COLO668 (cell line): Measurements from ENCODE around the gene FAM187B.
A peak's percentile ranks its signal among the peaks of the same experiment; 100 is the strongest.

ENCODE experiments used
- DNase-seq: peaks from one replicate; lab custom pipeline; 2025; ENCODE audit not compliant: unreplicated experiment; lab: John Stamatoyannopoulos, UW

The FAM187B gene

GRCh38 chr19:35228177-35228930 lies at the start of gene FAM187B:
TSS of gene FAM187B (minus strand) at chr19:35228739. CDS start at chr19:35228680, 59 bp downstream.
- no peak for DNase-seq

DNA sequence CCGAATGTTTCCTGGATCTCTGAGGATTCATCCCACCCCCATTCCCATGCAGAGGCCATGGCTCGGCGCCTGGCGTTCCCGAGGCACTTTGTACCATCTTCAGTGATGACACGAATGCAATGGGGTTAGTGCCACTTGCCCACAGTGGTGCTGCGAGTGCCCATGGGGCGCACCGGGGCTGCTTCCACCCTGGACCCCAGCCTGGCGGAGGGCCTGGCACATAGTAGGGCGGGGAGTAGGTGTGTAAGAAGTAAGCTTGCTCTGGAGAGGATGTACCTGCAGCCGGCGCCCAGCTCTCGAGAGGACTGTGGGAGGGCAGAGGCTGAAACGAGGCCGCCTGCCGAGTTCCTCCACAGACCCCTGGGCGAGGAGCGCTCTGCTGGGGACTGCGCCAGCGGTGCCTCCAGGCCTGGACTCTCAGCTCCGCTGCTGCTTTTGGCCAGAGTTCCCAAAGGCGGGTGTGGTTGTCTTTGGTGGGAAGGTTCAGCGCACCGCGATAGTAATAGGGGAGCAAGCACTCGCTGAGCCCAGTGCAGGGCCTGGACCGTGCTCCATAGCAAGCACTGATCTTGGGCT lies 48.3 kb upstream of the FAM187B start:
- no peak for DNase-seq

GRCh38 chr19:35274323-35274722 lies 45.8 kb upstream of the FAM187B start:
- DNase-seq: no peak

GRCh38 chr19:35273686-35274259 lies 45.2 kb upstream of the FAM187B start:
- no peak for DNase-seq

DNA sequence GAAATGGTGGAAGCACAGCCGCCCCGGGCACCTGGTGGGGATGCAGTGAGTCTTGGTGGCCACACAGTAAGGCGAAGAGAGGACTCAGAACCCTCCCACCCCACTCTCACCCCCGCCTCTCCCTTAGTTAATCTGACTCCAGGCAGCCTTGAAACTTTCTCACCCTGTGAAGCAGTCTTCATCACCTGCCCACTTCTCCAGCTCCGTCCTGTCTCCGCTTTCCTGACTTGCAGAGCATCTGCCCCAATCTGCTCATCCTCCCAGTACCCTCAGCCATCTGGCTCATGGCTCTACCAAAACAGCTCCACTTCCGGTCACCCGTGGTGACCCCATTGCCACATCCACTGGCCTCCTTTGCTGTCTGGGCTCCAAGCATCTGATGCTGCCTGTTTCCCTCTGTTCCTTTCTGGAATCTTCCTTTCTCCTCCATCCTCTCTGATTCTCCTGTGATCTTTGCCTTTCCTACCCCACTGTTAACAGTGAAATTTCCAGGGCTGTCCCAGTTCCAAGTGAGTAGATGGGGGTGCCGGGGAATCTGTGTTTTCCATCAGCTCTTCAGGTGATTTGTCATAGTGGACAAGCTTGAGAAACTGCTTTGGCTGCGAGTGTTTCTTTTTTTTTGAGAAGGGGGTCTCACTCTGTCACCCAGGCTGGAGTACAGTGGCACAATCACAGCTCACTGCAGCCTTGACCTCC lies 44.6 kb upstream of the FAM187B start:
- no peak for DNase-seq

- DNase-seq: no peak
Observed at GRCh38 chr19:35272122-35272719, 43.7 kb upstream of the FAM187B start.

DNA sequence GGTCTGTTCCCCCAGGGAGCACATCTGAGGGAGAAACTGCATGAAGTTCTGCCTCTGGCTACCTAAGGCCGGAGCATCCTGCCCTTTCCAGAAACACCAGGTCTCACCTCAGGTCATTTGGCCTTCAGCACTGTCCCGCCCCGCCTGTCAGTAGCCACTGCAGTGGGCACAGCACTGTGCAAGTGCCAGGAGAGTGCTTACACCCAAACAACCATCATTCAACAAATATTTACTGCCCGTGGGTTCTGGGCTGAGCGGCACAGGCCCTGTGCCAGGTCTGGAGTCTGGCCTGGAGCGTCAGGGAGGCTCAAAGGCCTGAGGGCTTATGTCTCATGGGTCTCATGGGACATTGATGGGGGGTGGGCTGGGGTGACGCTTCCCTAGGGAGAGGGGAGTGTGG lies 43.0 kb upstream of the FAM187B start:
- no peak for DNase-seq

DNA sequence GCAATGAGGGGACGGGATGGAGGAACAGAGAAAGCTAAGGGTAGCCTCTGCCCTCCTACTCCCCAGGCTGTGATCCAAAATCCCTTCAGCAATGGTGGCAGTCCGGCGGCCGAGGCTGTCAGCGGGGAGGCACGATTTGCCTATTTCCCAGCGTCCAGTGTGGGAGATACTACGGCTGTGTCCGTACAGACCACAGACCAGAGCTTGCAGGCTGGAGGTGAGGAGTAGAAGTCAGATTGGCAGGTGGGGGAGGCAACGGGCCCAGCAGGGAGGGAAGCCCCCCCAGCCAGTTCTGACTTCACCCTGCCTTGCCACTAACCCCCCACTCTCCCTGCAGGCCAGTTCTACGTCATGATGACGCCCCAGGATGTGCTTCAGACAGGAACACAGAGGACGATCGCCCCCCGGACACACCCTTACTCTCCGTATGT lies 41.9 kb upstream of the FAM187B start:
- no peak for DNase-seq

GRCh38 chr19:35269438-35270117 lies 41.0 kb upstream of the FAM187B start:
- peak; percentile 90 for DNase-seq

GRCh38 chr19:35268536-35269437 lies 40.2 kb upstream of the FAM187B start, which contains the start of gene USF2:
TSS of gene USF2 (plus strand) at chr19:35268962. CDS start at chr19:35269102, 140 bp downstream.
- peak; percentile 81 for DNase-seq

DNA sequence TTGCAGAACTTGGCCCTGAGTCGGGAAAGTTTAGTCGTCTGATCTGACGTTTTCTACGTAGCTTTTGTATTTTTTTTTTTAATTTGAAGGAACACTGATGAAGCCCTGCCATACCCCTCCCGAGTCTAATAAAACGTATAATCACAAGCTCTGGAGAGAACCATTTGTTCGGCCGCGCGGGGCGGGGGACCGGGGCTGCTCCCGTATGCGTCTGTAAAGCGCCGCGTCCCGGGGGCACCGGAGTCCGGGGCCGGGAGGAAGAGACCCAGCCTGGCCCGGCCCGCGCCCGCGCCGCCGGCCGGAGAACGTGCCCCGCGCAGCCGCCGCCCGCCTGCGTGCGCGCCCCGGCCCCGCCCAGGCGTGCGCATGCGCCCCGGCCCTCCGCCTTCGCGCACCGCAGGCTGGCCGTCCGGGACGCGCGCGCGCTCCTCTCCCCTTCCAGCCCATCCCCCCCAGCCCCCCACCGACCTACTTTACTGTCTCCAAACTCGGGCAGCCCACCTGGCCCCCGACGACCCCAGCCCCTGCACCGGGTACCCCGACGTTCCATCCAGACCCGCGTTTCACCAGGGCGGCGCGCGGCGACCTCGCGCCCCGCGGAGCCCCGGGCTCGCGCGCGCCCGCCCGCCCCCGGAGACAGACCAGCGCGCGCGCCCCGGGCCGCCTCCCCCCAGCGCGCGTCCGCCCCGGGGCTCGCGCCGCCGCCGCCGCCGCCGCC lies 39.4 kb upstream of the FAM187B start:
- peak; percentile 88 for DNase-seq

DNA sequence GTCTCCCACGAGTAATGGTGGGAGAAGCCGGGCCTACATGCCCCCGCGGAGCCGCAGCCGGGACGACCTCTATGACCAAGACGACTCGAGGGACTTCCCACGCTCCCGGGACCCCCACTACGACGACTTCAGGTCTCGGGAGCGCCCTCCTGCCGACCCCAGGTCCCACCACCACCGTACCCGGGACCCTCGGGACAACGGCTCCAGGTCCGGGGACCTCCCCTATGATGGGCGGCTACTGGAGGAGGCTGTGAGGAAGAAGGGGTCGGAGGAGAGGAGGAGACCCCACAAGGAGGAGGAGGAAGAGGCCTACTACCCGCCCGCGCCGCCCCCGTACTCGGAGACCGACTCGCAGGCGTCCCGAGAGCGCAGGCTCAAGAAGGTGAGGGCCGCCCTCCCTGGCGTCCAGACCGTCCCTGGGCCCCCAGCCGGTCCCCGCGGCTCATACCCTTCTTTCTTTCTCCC lies 38.8 kb upstream of the FAM187B start:
- DNase-seq: peak; percentile 33

DNA sequence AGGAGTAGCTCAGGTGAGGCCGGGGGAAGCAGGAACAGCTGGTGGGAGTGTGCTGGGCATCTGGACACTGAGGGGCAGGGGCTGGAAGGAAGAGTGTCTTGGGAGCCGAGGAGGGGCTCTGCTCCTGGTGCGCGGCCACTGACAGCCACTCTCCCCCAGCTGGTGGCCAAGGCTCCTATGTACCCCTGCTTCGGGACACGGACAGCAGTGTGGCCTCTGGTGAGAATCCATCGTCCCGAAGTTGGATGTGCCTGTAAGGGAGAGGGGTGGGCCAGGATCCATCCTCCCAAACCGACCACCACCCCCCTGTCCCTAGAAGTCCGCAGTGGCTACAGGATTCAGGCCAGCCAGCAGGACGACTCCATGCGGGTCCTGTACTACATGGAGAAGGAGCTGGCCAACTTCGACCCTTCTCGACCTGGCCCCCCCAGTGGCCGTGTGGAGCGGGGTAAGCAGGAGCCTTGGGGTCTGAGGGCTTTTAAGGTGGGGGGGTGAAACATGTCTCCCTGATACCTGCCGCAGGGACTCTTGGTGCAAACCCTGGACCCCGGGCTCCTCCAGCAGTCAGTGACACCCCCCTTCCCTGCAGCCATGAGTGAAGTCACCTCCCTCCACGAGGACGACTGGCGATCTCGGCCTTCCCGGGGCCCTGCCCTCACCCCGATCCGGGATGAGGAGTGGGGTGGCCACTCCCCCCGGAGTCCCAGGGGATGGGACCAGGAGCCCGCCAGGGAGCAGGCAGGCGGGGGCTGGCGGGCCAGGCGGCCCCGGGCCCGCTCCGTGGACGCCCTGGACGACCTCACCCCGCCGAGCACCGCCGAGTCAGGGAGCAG lies 38.2 kb upstream of the FAM187B start:
- DNase-seq: peak; percentile 27

- DNase-seq: no peak
Observed at GRCh38 chr19:35265900-35266519, 37.5 kb upstream of the FAM187B start.

DNA sequence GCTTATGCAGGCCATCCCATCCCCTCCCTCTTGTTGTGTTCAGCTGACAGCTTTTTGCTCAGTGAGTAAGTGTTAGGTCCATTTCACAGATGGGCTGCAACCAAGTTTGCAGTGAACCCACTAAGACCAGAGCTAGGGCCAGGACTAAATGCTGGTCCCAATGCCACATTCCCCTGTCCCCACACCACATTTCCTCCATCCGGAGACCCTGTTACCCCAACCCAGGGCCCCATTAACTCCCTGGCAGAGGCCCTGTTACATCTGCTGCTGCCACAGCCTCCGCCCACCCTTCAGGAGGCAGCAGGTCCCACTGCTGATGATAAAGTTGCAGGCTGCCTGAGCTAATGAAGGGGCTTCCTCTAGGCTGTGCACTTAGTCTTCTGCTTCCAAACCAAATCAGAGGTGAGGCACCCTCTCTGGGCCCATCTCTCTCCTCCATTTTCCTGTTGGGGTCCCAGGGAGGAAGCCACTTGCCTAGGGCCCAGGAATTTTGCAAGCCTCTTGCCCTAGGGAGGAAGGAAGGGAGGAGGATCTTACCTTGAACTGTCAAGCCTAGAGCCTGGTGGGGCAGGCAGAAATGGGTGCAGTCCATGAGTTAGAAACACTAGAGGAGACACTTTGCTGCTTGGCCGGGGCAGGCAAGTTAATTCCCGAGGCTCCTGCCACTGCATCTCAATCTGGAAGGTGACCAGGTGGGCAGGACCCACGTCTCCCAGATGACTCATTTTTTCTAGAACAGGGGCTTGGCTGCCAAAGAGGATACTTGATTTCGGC lies 36.8 kb upstream of the FAM187B start:
- no peak for DNase-seq

DNA sequence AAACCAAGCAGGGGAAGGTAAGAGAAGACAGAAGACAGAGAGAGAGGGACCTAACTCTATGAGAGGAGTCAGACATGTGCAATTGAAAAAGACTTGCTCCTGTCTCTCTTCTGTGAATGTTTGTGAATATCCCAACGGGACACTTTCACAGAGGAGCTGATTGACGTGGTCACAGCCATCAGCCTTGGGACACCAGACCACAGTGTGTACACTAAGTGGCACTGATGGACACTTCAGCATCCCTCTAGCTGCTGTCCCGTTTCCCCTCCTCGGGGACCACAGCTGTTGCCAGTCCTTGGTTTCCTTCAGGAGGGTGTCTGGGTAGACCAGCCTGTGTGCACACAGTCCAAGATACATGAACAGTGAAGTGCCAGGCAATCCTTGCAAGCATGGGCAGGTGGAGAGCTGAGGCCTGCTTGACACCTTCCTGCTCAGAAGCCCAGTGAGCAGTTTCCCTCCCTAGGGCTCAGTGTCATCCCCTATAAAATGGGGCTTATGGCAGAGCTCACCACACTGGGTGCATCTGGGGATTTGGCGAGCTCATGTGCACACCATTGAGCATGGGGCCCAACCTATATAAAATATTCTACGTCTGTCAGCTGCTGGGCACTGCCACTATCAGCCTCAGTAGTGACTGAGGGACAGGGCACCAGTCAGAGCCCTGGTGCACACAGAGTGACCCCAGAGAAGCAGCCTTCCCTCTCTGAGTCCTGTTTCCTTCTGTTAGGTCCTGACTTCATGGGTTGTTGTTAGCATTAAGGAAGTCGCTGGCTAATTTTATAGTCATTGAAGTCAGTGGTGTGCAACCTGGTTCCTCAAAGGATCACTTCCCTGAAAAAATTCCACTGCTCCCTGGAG lies 36.0 kb upstream of the FAM187B start:
- DNase-seq: no peak
